Left ventricle myocardium inferior (tissue), 1 donor: ENCODE measurements around the gene PARP6. TPM values are rescaled to one million over a fixed set of nuclear protein-coding genes. Genes with fewer than 3 reads are reported as not detected.
A peak's percentile ranks its signal among the peaks of the same experiment; 100 is the strongest.

Source experiments
- DNase-seq: peaks from one replicate; pipeline ENCODE4 v3.0.0-alpha.2; 2020
- H3K27ac ChIP-seq: fragments of 200-600 bp; replicated peaks from 2 replicates; pipeline ENCODE4 v1.8.0; 2021
- H3K27me3 ChIP-seq: fragments of 200-600 bp; 2 replicates; pipeline ENCODE4 v1.8.0; 2021; ENCODE audit warnings: low read depth
- H3K36me3 ChIP-seq: fragments of 200-600 bp; 2 replicates; pipeline ENCODE4 v1.8.0; 2021
- H3K4me1 ChIP-seq: fragments of 200-600 bp; 2 replicates; pipeline ENCODE4 v1.8.0; 2021
- H3K4me3 ChIP-seq: fragments of 200-600 bp; 2 replicates; pipeline ENCODE4 v1.8.0; 2021; ENCODE audit warnings: mild to moderate bottlenecking, moderate library complexity
- H3K9me3 ChIP-seq: fragments of 200-600 bp; replicated peaks from 2 replicates; pipeline ENCODE4 v1.8.0; 2021
- intact Hi-C: fragments of 100-400 bp; cut with micrococcal nuclease; formaldehyde crosslinking; loops from one replicate; pipeline ENCODE4 v1.11.0; 2022
- total RNA-seq: library from RNA; stranded (reverse); fragmentation: NEBNext Ultra II Directional; extraction: Animal tissue kit (Norgen Biotek cat#: 25700); gene quantifications from one replicate; pipeline ENCODE4 v1.2.1, GENCODE V29; 2021
- TF ChIP-seq, protein P1 (sequence below): fragments of 200-600 bp; IDR thresholded peaks from 2 replicates; pipeline ENCODE4 v1.8.0; 2021; ENCODE audit warnings: antibody characterized with exemption, mild to moderate bottlenecking, borderline replicate concordance
- donor health status: DM: no; HTN: yes; CAD: no; lungs with severe emphysema.

Gene PARP6
- total RNA-seq, 1 donor from 2014 or later = 43.6 TPM

DNA sequence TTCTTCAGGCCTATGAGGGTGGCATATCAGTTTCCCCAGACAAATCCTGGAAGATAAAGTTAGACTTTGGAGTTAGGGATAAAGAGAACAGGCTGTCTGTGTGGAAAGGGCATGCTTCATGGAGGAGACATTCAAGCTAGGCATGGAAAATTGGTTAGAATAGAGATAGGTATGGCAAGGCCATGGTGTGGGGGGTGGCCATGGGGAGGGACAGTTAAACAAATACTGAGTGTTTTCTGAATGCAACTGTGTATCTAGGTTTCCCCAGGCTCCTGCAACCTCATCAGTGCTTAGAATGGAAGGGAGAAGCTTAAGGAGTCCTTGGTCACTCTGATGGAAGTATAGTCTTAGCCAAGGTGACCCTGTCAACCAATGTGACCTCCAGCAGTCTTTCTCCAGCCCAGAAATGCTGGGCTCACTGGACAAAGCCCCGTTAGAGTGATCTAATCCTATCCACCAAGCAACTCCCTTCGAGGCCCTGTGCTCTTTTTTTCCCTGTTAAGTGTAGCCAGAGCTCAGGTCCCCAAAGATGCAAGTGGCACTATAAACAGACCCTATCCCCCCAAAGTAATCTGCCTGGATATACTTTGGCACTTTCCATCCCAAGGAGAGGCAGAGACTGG lies 35.9 kb downstream of the PARP6 start:
- H3K27ac ChIP-seq = no peak overlapping the region
- no peaks in the 10 kb centered on the region for H3K27me3 ChIP-seq
- no peak overlapping the region for H3K4me3 ChIP-seq
- peaks cover 15% of the 10 kb centered on the region for H3K36me3 ChIP-seq
- no peaks in the 10 kb centered on the region for H3K9me3 ChIP-seq
- intact Hi-C loops = no loop called here
- no peak for DNase-seq
- H3K4me1 ChIP-seq = peaks cover 13% of the 10 kb centered on the region
- TF ChIP-seq, protein P1, sequence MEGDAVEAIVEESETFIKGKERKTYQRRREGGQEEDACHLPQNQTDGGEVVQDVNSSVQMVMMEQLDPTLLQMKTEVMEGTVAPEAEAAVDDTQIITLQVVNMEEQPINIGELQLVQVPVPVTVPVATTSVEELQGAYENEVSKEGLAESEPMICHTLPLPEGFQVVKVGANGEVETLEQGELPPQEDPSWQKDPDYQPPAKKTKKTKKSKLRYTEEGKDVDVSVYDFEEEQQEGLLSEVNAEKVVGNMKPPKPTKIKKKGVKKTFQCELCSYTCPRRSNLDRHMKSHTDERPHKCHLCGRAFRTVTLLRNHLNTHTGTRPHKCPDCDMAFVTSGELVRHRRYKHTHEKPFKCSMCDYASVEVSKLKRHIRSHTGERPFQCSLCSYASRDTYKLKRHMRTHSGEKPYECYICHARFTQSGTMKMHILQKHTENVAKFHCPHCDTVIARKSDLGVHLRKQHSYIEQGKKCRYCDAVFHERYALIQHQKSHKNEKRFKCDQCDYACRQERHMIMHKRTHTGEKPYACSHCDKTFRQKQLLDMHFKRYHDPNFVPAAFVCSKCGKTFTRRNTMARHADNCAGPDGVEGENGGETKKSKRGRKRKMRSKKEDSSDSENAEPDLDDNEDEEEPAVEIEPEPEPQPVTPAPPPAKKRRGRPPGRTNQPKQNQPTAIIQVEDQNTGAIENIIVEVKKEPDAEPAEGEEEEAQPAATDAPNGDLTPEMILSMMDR = no peak

DNA sequence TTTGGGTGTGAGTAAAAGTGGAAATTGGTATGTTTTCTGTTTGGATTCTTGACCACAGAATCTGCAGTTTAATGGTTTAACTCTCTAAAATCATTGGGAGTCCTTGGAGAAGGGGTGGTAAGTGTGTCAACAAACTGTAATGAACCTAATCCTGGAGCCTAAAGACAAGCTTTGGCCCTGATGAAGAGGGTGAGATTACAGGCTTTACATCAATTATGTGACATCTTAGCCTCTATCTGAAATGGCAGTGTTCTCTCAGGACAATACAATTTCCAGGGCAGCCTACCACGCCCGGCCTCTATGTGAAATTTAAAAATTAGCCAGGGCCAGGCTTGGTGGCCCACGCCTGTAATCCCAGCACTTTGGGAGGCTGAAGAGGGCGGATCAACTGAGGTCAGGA lies 37.1 kb downstream of the PARP6 start:
- H3K27me3 ChIP-seq = no peaks in the 10 kb centered on the region
- peaks cover 23% of the 10 kb centered on the region for H3K4me1 ChIP-seq
- intact Hi-C loops = no loop called here
- no peak for DNase-seq
- TF ChIP-seq, protein P1 = no peak
- H3K4me3 ChIP-seq = no peak overlapping the region
- H3K36me3 ChIP-seq = peaks cover 3% of the 10 kb centered on the region
- H3K27ac ChIP-seq = no peak overlapping the region
- H3K9me3 ChIP-seq = no peaks in the 10 kb centered on the region

DNA sequence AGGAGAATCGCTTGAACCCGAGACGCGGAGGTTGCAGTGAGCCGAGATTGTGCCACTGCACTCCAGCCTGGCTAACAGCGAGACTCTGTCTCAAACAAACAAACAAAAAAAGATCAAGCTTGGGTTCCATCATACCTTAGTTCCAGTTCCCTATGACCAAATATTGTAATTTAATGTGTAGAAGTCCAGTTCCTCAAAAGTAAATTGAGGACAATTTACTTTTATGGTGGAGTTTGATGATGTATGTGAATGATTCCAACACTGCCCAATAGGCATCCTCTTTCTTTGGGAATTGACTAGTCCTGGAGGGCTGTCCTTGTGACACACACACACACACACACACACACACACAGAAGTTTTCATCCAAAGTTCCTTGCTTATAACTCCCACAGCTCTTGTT lies 38.6 kb downstream of the PARP6 start:
- TF ChIP-seq, protein P1 = no peak
- Histone ChIP-seq H3K27ac (no peak overlapping the region), H3K36me3 (no peaks in the 10 kb centered on the region), H3K9me3 (no peaks in the 10 kb centered on the region), H3K4me1 (peaks cover 36% of the 10 kb centered on the region), H3K27me3 (no peaks in the 10 kb centered on the region), H3K4me3 (no peak overlapping the region)
- intact Hi-C loops = no loop called here
- DNase-seq = no peak

DNA sequence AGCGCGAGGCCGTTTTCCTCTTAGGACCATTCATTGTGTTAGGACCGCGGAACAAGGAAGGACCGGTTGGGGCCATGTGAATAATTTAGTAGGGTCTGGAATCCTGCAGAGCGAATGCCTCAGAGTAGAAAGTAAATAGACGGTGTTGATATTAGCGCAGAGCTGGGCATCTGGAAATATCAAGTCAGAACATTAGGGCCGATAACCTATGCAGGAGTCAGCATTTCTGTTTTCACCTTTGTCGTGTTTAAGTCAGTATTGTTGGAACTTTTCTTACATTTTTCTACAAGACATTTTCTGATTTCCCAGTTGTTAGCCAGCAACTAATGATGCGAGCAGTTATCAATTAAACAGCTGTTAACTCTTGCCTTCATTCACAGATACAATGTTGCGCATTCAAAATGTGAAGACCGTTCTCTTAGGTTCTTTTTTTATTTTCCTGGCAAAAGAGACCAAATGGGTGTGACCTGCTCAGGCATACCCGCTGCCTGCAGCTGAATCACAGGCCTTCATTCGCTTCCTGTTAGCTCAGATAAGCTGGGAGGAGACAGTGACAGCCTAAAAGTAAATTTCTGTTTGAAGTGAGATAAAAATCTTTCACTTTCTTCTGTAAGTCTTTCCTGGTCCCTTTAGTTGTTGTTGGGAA lies 40.4 kb downstream of the PARP6 start:
- H3K4me1 ChIP-seq = peaks cover 55% of the 10 kb centered on the region
- DNase-seq = no peak
- no peaks in the 10 kb centered on the region for H3K9me3 ChIP-seq
- intact Hi-C loops = no loop called here
- H3K4me3 ChIP-seq = peak overlapping the region; percentile 98
- peak overlapping the region; percentile 100 for H3K27ac ChIP-seq
- TF ChIP-seq, protein P1 = no peak
- H3K36me3 ChIP-seq = no peaks in the 10 kb centered on the region
- H3K27me3 ChIP-seq = no peaks in the 10 kb centered on the region

DNA sequence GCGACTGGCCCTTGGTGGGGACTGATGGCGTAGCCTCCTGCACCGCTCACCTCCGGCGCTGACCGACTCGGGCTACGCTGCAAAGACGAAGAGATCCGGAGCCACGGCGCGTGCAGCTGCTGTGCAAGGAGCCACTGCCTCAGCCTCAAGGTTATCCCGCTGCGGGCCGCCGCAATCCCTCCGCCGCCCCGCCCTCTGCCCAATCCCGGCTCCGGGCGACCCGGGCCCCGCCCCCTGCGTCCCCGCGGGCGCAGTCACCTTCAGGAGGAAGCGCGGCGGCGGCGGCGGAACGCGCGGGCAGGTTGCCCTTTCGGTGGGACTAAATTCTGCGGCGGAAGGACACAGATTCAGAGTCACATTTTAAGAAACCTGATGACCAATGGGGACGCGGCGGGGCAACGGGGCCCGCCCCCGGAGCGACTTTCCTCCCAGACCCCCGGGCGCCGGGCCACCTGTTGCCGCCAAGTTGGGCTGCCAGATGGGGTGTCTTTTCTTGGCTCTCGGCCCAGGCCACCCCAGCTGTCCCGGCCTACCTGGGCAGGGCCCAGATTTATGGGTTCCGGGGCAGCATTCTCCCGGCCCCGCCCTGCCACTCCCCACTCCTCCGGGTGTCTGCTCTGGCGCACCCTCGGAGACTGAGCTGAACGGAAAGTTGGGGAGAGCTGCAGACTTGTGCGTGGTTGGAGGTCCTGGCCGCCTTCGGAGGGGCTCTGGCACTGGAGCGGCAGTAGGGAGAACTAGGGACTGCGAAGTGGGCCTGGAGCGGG lies 41.1 kb downstream of the PARP6 start, which contains the start of gene PKM:
TSS of gene PKM (minus strand) at position 125 of the 767 bp plus-strand sequence. CDS start 12,093 bp downstream, outside the sequence.
- Histone ChIP-seq H3K4me3 (peak within 1 kb of the TSS; percentile 98), H3K4me1 (peaks cover 62% of the 10 kb centered on the region), H3K27ac (peak within 1 kb of the TSS; percentile 100), H3K9me3 (no peaks in the 10 kb centered on the region), H3K36me3 (no peaks in the 10 kb centered on the region), H3K27me3 (no peaks in the 10 kb centered on the region)
- DNase-seq = peak; percentile 96
- intact Hi-C loops = no loop called here
- TF ChIP-seq, protein P1 = no peak
